Measurements from ENCODE around the gene BCAS1.

BCAS1 gene

GRCh38 chr20:54074511-54074910 is 4.1 kb upstream of the BCAS1 start:
- DNase-seq (ENCODE audit: low spot score) = no peak

- no peak for DNase-seq (ENCODE audit: low spot score)
Observed at GRCh38 chr20:54073288-54073687, 2.9 kb upstream of the BCAS1 start.

GRCh38 chr20:54069501-54069971 is 858 bp downstream of the BCAS1 start:
- DNase-seq (ENCODE audit: low spot score) = no peak

- DNase-seq (ENCODE audit: low spot score) = no peak
Observed at GRCh38 chr20:54068966-54069365, 1.4 kb downstream of the BCAS1 start.

GRCh38 chr20:54068495-54068894 is 1.9 kb downstream of the BCAS1 start:
- no peak for DNase-seq (ENCODE audit: low spot score)

- DNase-seq (ENCODE audit: low spot score) = no peak
Observed at GRCh38 chr20:54067606-54068174, 2.7 kb downstream of the BCAS1 start.

GRCh38 chr20:54065601-54066038 is 4.8 kb downstream of the BCAS1 start:
- no peak for DNase-seq (ENCODE audit: low spot score)

- DNase-seq (ENCODE audit: low spot score) = no peak
Observed at GRCh38 chr20:54064939-54065338, 5.5 kb downstream of the BCAS1 start.

- DNase-seq (ENCODE audit: low spot score) = no peak
Observed at GRCh38 chr20:54063992-54064676, 6.3 kb downstream of the BCAS1 start.

GRCh38 chr20:54063580-54063979 is 6.8 kb downstream of the BCAS1 start:
- no peak for DNase-seq (ENCODE audit: low spot score)

GRCh38 chr20:54062812-54063280 is 7.5 kb downstream of the BCAS1 start:
- peak; percentile 52 for DNase-seq (ENCODE audit: low spot score)

- peak; percentile 35 for DNase-seq (ENCODE audit: low spot score)
Observed at GRCh38 chr20:54061101-54061881, 9.1 kb downstream of the BCAS1 start.

GRCh38 chr20:54059691-54060364 is 10.6 kb downstream of the BCAS1 start:
- DNase-seq (ENCODE audit: low spot score) = no peak

- no peak for DNase-seq (ENCODE audit: low spot score)
Observed at GRCh38 chr20:54058420-54059139, 11.8 kb downstream of the BCAS1 start.

GRCh38 chr20:54056762-54057639 is 13.4 kb downstream of the BCAS1 start:
- DNase-seq (ENCODE audit: low spot score) = no peak

GRCh38 chr20:54054516-54054915 is 15.9 kb downstream of the BCAS1 start:
- DNase-seq (ENCODE audit: low spot score) = no peak

- no peak for DNase-seq (ENCODE audit: low spot score)
Observed at GRCh38 chr20:54051068-54051467, 19.3 kb downstream of the BCAS1 start.

- no peak for DNase-seq (ENCODE audit: low spot score)
Observed at GRCh38 chr20:54048891-54049545, 21.4 kb downstream of the BCAS1 start.

GRCh38 chr20:54048481-54048880 is 21.9 kb downstream of the BCAS1 start:
- no peak for DNase-seq (ENCODE audit: low spot score)

GRCh38 chr20:54047720-54048119 is 22.7 kb downstream of the BCAS1 start:
- DNase-seq (ENCODE audit: low spot score) = no peak
